IPS DF 6.9 (cell line): ENCODE results near the gene PPM1H.
A peak's percentile ranks its signal among the peaks of the same experiment; 100 is the strongest.
"Not testable (repeated sequence)": the region's sequence is repeated elsewhere in the genome, so short reads cannot be mapped to it uniquely, and the experiment has no call there.

Source experiments
- DNase-seq: peaks from one replicate; pipeline ENCODE4 v3.0.0-alpha.2; 2013; ENCODE audit warnings: low read depth, low spot score
- H3K27ac ChIP-seq: one replicate; pipeline ENCODE4 v1.5.1; 2013; ENCODE audit warnings: low read length, control low read depth
- H3K27me3 ChIP-seq: 2 replicates; pipeline ENCODE4 v1.6.1; 2013; ENCODE audit warnings: mild to moderate bottlenecking, low read length; ENCODE audit not compliant: control insufficient read depth, insufficient read depth
- H3K36me3 ChIP-seq: 2 replicates; pipeline ENCODE4 v1.6.1; 2013; ENCODE audit warnings: low read length; ENCODE audit not compliant: control insufficient read depth, insufficient read depth
- H3K4me1 ChIP-seq: 2 replicates; pipeline ENCODE4 v1.6.1; 2013; ENCODE audit warnings: low read length; ENCODE audit not compliant: control insufficient read depth, insufficient read depth
- H3K4me3 ChIP-seq: 2 replicates; pipeline ENCODE4 v1.5.1; 2013; ENCODE audit warnings: mild to moderate bottlenecking, low read length
- H3K9me3 ChIP-seq: 2 replicates; pipeline ENCODE4 v1.6.1; 2013; ENCODE audit warnings: low read length, inconsistent platforms; ENCODE audit not compliant: control insufficient read depth, insufficient read depth
- WGBS: extraction: QIAGEN DNeasy Blood & Tissue Kit; methylation state at CpG from one replicate; pipeline ENCODE4 v1.1.7; 2013; ENCODE audit warnings: mixed read lengths, missing lambda C conversion rate; ENCODE audit not compliant: insufficient read length, insufficient coverage; 5-methylcytosine and 5-hydroxymethylcytosine counted together

The PPM1H gene

GRCh38 chr12:62730649-62731048 is 204.3 kb downstream of the PPM1H start:
- no peak overlapping the region for H3K27ac ChIP-seq
- peaks cover 6% of the 10 kb centered on the region for H3K4me1 ChIP-seq
- H3K9me3 ChIP-seq = no peaks in the 10 kb centered on the region
- H3K36me3 ChIP-seq = no peaks in the 10 kb centered on the region
- DNase-seq = no peak
- no peaks in the 10 kb centered on the region for H3K27me3 ChIP-seq
- WGBS = no CpG with 5 or more reads among the region's 2 CpGs
- no peak overlapping the region for H3K4me3 ChIP-seq

GRCh38 chr12:62729579-62730544 is 205.1 kb downstream of the PPM1H start:
- not testable (repeated sequence) for H3K27me3 ChIP-seq, H3K4me3 ChIP-seq, H3K4me1 ChIP-seq, H3K27ac ChIP-seq, H3K36me3 ChIP-seq, DNase-seq, H3K9me3 ChIP-seq
- no CpG with 5 or more reads among the region's 13 CpGs for WGBS

- Histone ChIP-seq H3K36me3 (no peaks in the 10 kb centered on the region), H3K4me3 (no peak overlapping the region), H3K27ac (no peak overlapping the region), H3K4me1 (peaks cover 10% of the 10 kb centered on the region), H3K9me3 (no peaks in the 10 kb centered on the region), H3K27me3 (no peaks in the 10 kb centered on the region)
- WGBS = no CpG with 5 or more reads among the region's 2 CpGs
- DNase-seq = no peak
These were observed 206.2 kb downstream of the PPM1H start for GRCh38 chr12:62728741-62729140.

GRCh38 chr12:62726471-62726980 is 208.4 kb downstream of the PPM1H start:
- H3K4me3 ChIP-seq = no peak overlapping the region
- no CpG with 5 or more reads among the region's 6 CpGs for WGBS
- H3K4me1 ChIP-seq = peaks cover 10% of the 10 kb centered on the region
- no peak for DNase-seq
- H3K27ac ChIP-seq = no peak overlapping the region
- no peaks in the 10 kb centered on the region for H3K36me3 ChIP-seq
- H3K27me3 ChIP-seq = no peaks in the 10 kb centered on the region
- no peaks in the 10 kb centered on the region for H3K9me3 ChIP-seq

GRCh38 chr12:62725781-62726180 is 209.2 kb downstream of the PPM1H start:
- Histone ChIP-seq H3K36me3 (no peaks in the 10 kb centered on the region), H3K9me3 (no peaks in the 10 kb centered on the region), H3K4me1 (peaks cover 10% of the 10 kb centered on the region), H3K27ac (no peak overlapping the region), H3K27me3 (no peaks in the 10 kb centered on the region), H3K4me3 (no peak overlapping the region)
- no peak for DNase-seq
- no CpG with 5 or more reads among the region's 1 CpG for WGBS

- Histone ChIP-seq H3K4me3 (no peak overlapping the region), H3K9me3 (no peaks in the 10 kb centered on the region), H3K27ac (no peak overlapping the region), H3K36me3 (no peaks in the 10 kb centered on the region), H3K27me3 (no peaks in the 10 kb centered on the region), H3K4me1 (peaks cover 10% of the 10 kb centered on the region)
- DNase-seq = peak; percentile 76
- no CpG with 5 or more reads among the region's 4 CpGs for WGBS
These were observed 210.0 kb downstream of the PPM1H start for GRCh38 chr12:62724947-62725451.

- peaks cover 7% of the 10 kb centered on the region for H3K4me1 ChIP-seq
- no peak overlapping the region for H3K4me3 ChIP-seq
- H3K27me3 ChIP-seq = no peaks in the 10 kb centered on the region
- no peaks in the 10 kb centered on the region for H3K9me3 ChIP-seq
- DNase-seq = no peak
- H3K36me3 ChIP-seq = no peaks in the 10 kb centered on the region
- no CpG with 5 or more reads among the region's 3 CpGs for WGBS
- H3K27ac ChIP-seq = no peak overlapping the region
These were observed 210.7 kb downstream of the PPM1H start for GRCh38 chr12:62724285-62724684.

GRCh38 chr12:62722971-62723680 is 211.8 kb downstream of the PPM1H start:
- H3K27me3 ChIP-seq = no peaks in the 10 kb centered on the region
- no peaks in the 10 kb centered on the region for H3K9me3 ChIP-seq
- H3K27ac ChIP-seq = no peak overlapping the region
- H3K4me3 ChIP-seq = no peak overlapping the region
- H3K4me1 ChIP-seq = peaks cover 5% of the 10 kb centered on the region; the same call in 1 of the 2 replicates
- no peaks in the 10 kb centered on the region for H3K36me3 ChIP-seq
- no CpG with 5 or more reads among the region's 3 CpGs for WGBS
- no peak for DNase-seq

GRCh38 chr12:62720661-62721330 is 214.2 kb downstream of the PPM1H start:
- Histone ChIP-seq H3K4me3 (no peak overlapping the region), H3K4me1 (peaks cover 5% of the 10 kb centered on the region; the same call in 1 of the 2 replicates), H3K27ac (no peak overlapping the region), H3K9me3 (no peaks in the 10 kb centered on the region), H3K27me3 (no peaks in the 10 kb centered on the region), H3K36me3 (no peaks in the 10 kb centered on the region)
- no peak for DNase-seq
- no CpG with 5 or more reads among the region's 8 CpGs for WGBS

- no peak overlapping the region for H3K27ac ChIP-seq
- H3K4me1 ChIP-seq = peaks cover 3% of the 10 kb centered on the region; the same call in 1 of the 2 replicates
- H3K36me3 ChIP-seq = no peaks in the 10 kb centered on the region
- no peak for DNase-seq
- H3K27me3 ChIP-seq = no peaks in the 10 kb centered on the region
- H3K9me3 ChIP-seq = no peaks in the 10 kb centered on the region
- no CpG with 5 or more reads among the region's 2 CpGs for WGBS
- no peak overlapping the region for H3K4me3 ChIP-seq
These were observed 214.9 kb downstream of the PPM1H start for GRCh38 chr12:62720025-62720424.
